ENCODE results near the gene GPR22.

GPR22 gene

DNA sequence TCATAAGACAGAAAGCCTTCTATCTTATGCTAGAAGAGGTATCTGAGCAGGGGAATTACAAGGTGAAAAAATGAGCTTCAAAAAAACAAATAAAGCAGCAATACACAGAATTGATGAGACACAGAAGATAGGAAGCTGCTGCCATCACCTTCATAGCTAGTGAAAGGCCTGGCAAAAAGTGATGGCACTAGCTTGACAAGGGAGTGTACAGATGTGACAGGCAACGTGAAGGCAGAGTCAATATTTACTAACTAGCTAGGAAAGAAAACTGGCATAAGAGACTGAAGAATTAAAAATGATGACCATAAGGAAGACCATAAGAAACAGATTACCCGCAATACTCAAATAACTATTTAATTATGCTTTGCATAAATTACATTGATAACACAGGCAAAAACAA is 9.4 kb downstream of the GPR22 start:
- DNase-seq (ENCODE audit: low spot score), result no peak

DNA sequence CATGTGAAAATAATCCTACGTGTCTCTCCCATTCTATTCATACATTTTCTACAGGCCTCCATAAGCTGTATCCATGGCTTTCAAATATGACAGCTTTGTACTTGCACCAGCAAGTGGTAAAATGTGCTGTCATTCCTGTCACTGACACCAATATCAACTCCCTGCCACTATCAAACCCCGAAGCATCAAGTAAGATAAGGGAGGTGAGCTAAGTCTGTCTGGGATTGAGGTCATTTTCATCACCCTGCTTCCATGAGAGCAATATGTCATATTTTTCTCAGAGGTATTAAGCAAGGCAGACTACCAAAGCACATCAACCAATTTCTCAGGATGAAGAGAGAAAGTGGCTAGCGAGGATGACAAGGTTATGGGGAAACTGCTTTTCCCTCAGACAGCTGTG is 11.1 kb downstream of the GPR22 start:
- DNase-seq (ENCODE audit: low spot score), result no peak

DNA sequence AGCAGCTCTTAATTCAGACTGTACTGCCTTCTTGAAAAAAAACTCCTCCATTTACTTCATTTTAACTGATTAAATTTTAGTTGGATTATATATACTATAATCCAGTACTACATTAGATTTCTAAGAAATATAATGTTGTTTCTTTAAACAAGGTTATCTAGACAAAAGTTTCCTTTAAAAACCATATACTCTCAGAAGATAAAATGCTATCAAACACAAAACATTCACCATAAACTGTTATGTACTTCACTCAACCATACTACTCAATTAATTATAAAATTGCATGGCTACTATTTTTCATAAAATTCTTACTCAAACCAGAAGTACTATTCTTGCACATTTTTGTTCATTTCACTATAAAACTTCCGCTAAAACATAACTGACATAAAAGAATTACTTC is 12.7 kb downstream of the GPR22 start:
- no peak for DNase-seq (ENCODE audit: low spot score)

DNA sequence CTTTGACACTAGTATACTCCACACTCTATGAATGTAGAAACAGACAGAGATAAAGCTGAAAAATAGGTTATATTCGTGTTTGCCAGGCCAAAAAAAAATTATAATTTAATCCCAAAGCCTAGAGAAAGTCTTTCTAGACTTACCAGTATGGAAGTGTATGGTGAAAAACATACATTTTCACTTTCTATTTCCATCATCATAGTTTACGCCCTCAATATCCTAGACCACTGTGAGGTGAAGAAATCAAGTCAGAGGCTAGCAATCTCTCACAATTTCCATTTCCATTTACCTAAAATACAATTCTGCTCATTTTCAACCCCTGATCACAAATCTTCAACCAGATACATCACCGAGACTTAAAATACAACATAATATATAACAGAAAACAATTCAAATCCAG is 16.2 kb downstream of the GPR22 start:
- DNase-seq (ENCODE audit: low spot score), result no peak

DNA sequence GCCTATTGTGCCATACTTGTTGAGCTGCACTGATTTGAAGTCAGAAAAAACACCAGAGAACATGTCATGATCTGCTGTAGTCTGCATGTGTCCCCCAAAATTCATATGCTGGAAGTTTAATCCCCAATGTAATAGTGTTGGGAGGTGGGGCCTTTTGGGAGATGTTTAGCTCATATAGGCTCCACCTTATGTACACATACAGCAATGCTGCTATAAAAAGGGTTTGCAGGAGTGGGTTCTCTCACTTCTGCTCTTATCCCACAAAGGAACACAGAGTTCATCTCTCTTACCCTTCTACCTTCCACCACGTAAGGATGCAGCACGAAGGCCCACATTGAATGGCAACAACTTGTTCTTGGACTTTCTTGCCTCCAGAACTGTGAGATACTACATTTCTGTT is 23.0 kb downstream of the GPR22 start:
- no peak for DNase-seq (ENCODE audit: low spot score)

DNA sequence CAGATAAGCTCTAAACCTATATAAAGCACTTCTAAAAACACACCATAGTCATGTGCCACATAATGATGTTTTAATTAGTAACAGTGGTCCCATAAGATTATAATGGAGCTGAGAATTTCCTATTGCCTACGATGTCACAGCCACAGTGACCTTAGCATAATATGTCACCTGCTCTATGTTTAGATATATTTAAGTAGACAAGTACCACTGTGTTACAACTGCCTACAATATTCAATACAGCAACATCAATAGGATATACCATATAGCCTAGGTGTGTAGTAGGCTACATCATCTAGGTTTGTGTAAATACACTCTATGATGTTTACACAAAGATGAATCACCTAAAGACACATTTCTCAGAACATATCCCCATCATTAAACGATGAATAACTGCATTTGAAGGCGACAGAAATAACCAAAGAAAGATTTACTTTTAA is 24.5 kb downstream of the GPR22 start:
- DNase-seq (ENCODE audit: low spot score), result no peak

DNA sequence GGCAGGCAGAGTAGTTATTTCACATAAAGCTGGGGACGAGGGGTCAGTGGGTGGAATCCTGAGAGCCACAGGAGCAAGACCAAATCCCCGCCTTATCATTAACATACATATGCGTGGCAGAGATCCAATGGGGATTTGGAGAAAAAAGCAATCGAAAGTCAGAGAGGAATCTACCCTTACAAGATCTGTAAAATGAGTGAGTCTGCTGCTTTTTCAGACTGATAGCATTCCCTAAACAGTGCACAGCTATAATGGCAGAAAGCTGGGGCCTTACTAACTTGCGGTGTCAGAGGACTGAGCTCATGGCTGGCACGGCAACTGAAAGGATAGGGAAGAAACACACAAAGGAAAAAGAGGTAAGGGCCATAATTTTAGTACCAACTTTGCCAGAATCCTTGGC is 25.0 kb downstream of the GPR22 start:
- no peak for DNase-seq (ENCODE audit: low spot score)

DNA sequence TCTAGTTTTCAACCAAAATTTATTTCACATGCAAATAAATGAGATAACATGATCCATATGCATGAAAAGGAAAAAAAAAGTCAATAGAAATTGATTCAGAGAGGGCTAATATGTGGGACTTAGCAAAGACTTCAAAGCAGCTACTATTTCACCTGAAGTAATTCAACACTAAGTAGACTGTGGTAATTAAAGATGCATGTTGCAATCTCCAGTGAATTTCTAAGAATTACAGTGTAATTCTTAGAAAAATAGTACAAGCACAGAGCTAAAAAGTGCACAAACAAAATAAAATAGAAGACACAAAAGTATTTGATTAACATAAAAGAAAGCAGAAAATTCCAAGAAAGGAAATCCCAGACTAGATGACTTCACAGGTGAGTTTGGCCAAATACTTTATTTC is 25.7 kb downstream of the GPR22 start:
- no peak for DNase-seq (ENCODE audit: low spot score)

DNA sequence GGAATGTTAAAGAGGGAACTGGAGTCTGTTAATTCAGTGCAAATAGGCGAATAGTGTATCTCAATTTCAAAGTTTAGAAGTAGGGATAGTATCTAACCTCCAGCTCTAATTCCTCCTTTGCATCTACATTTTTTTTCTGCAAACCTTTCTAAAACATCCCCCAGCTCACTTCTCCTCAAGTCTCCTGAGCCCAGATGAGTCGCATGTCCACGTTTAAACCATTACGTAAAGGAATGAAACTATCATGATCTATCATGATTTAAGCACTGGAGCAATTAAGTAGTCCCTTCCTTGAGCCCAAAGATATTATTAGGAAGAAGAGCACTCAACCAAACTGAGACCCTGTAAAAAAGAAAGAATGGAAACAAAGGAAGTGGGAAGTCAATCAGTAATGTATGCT is 29.9 kb downstream of the GPR22 start:
- DNase-seq (ENCODE audit: low spot score), result no peak

DNA sequence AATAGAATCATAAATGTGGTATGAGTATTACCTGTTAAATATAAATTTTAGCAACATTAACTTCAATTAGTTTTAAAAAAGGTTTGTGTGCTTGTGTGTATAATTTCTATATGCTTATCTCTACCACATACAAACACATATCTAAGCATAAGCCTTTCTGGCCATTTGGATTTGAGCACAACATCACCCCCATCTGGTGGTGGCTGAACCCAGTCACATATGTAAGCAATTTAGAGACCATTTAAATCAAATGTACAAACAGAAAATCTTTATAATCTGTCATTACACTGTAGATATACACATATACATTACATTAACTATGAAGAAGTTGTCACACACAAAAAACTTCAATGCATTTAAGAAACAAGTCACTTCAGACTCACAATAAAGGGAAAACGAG is 31.7 kb downstream of the GPR22 start:
- DNase-seq (ENCODE audit: low spot score), result peak; percentile 54

DNA sequence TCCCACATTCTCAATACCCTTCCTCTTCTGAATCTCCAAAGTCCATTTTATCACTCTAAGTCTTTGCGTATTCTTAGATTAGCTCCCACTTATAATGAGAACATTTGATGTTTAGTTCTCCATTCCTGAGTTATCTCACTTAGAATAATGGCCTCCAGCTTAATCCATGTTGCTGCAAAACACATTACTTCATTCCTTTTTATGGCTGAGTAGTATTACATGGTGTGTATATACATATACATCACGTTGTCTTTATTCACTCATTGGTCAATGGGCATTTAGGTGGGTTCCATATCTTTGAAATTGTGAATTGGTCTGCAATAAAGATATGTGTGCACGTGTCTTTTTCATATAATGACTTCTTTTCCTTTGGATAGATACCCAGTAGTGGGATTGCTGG is 32.3 kb downstream of the GPR22 start:
- no peak for DNase-seq (ENCODE audit: low spot score)

DNA sequence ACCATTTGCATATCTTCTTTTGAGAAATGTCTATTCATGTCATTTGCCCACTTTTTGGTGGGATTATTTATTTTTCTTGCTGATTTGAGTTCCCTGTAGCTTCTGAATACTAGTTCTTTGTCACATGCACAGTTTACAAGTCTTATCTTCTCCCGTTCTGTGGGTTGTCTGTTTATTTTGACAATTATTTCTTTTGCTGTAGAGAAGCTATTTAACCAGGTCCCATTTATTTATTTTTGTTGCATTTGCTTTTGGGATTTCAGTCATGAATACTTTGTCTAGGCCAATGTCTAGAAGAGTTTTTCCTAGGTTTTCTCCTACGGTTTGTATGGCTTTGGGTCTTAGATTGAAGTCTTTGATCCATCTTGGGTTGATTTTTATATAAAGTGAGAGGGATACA is 32.9 kb downstream of the GPR22 start:
- DNase-seq (ENCODE audit: low spot score), result no peak

DNA sequence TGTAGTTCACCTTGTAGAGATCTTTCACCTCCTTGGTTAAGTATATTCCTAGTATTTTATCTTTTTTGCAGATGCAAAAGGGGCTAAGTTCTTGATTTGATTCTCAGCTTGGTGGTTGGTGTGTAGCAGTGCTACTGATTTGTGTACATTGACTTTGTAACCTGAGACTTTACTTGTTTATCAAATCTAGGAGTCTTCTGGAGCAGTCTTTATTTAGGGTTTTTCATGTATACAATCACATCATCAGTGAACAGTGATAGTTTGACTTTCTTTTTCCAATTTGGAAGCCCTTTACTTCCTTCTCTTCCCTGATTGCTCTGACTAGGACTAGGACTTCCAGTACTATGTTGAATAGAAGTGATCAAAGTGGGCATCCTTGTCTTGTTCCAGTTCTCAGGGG is 33.8 kb downstream of the GPR22 start:
- DNase-seq (ENCODE audit: low spot score), result no peak

DNA sequence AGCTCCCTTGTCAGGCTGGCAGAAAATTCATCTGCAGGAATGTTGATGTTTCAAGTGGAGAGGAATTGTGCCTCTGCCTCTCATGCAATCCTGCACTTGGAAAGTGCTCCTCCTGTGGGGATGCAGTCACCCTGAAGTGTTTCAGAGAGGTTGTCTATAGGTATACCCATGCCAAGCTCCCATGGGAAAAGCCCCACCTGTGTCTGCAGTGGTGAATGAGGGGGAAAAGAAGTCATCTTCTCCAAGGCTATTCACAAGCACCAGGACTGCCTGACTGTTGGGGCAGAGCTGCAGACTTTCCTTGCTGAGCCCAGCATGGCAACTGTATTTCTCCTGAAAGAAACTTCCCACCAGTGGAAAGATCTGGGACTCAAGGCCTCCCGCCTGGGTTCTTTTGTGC is 35.5 kb downstream of the GPR22 start:
- no peak for DNase-seq (ENCODE audit: low spot score)

DNA sequence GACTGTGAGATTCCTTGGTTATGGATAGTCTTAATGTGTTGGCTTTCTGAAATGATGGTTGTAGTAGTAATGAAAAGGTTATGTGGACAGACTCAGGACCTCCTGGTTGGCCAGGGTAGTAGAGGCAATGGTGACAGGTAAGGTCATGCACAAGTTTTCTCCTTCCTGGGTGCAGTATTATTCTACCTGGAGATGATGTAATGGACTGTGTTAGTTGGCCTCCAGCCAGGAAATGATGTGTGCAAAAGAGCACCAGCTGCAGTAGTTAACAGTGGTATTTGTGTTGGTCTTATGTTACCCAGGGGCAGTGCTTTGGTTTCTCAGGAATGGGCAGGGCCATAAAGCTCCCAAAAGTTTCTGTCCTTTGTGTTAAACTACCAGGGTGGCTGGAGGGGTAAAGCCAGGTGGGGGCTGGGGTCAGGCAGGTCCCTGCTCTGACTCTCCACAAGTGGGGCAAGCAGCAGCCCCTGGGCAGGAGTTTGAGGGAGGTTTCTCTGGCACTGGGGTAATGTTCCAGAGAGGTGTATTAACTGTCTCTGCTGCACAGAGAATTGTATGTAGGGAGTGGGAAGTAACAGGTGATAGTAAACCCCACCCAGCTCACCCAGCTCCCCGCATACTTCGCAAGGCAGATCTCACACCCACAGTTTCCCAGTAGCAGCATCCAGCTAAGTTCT is 36.3 kb downstream of the GPR22 start:
- DNase-seq (ENCODE audit: low spot score), result no peak

DNA sequence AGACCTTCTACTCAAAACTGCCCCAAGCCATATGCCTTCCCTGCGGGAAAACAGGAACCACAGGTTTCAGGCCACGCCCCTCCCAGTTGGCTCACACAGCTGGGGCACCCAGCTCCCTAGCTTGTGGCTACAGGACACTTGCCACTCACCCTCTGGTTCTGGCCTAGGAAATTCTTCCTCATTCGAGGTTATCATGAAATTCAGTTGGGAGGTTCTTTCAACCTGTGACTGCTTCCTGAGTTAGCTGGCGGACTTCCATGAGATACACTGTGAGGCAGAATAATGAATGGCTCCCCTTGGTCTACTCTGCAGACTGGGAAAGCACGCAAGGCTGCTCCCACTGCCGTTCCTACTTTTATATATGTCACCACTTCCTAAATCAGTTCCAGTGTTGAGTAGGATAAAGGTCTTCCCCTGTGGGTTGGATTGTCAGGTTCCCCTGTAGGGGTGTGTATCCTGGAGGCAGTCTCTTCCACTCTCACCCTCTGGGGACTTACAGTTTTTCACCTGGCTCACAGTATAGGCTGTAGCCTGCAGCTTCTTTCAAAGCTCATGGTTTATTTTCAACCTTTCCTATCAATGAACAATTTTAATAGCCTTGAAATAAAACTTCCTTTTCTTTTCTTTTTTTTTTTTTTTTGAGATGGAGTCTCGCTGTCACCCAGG is 37.0 kb downstream of the GPR22 start:
- DNase-seq (ENCODE audit: low spot score), result no peak

All from COLO829 (cell line).